OCI-LY7 (cell line): ENCODE results near the gene ABCB8. TPM values are rescaled to one million over a fixed set of nuclear protein-coding genes. Genes with fewer than 3 reads are reported as not detected.
A peak's percentile ranks its signal among the peaks of the same experiment; 100 is the strongest.

Experiments used
- BruUV-seq: library from RNA; stranded (reverse); fragments of 400-500 nt; replicated peaks from 2 replicates; lab custom pipeline; 2021; lab: Mats Ljungman, UMichigan
- CTCF ChIA-PET: fragments of 300-600 bp; sonication (Branson Sonifier 250); formaldehyde crosslinking; loops from one replicate; lab custom pipeline; 2022; ENCODE audit warnings: antibody characterized with exemption; ENCODE audit not compliant: unreplicated experiment; lab: Charles Lee
- POLR2A ChIA-PET: fragments of 300-600 bp; sonication (Branson Sonifier 250); formaldehyde crosslinking; loops from one replicate; lab custom pipeline; 2022; ENCODE audit warnings: antibody characterized with exemption; lab: Charles Lee
- DNase-seq: peaks from one replicate; pipeline ENCODE4 v3.0.0-alpha.2; 2015; ENCODE audit warnings: low spot score
- H2AFZ ChIP-seq: fragments of 200-600 bp; sonication (generic), shearing (Covaris generic); 2 replicates; pipeline ENCODE4 v1.6.1; 2014; ENCODE audit warnings: mild to moderate bottlenecking, antibody characterized with exemption, low read length, moderate library complexity
- H3K27ac ChIP-seq: fragments of 200-600 bp; sonication (generic); 2 replicates; pipeline ENCODE4 v1.5.1; 2014; ENCODE audit warnings: mixed run types, low read depth, mild to moderate bottlenecking, moderate library complexity, low read length, inconsistent platforms; ENCODE audit not compliant: poor library complexity, severe bottlenecking
- H3K36me3 ChIP-seq: fragments of 200-600 bp; sonication (generic); 2 replicates; pipeline ENCODE4 v1.6.1; 2014; ENCODE audit warnings: mild to moderate bottlenecking, antibody characterized with exemption, low read length, moderate library complexity, mixed read lengths; ENCODE audit not compliant: insufficient read depth
- H3K4me1 ChIP-seq: fragments of 200-600 bp; sonication (generic); 2 replicates; pipeline ENCODE4 v1.5.1; 2014; ENCODE audit warnings: mild to moderate bottlenecking, low read length; ENCODE audit not compliant: insufficient read depth, poor library complexity, severe bottlenecking
- H3K4me2 ChIP-seq: fragments of 200-600 bp; sonication (generic); 2 replicates; pipeline ENCODE4 v1.6.1; 2014; ENCODE audit warnings: mild to moderate bottlenecking, low read length
- H3K4me3 ChIP-seq: fragments of 200-600 bp; sonication (generic); 2 replicates; pipeline ENCODE4 v1.5.1; 2014; ENCODE audit warnings: mild to moderate bottlenecking, low read depth, low read length; ENCODE audit not compliant: poor library complexity, severe bottlenecking
- H3K79me2 ChIP-seq: fragments of 200-600 bp; sonication (generic); 2 replicates; pipeline ENCODE4 v1.6.1; 2016; ENCODE audit warnings: low read depth, mild to moderate bottlenecking, low read length, moderate library complexity, mixed read lengths; ENCODE audit not compliant: insufficient read depth
- H3K9me2 ChIP-seq: fragments of 200-600 bp; sonication (generic); 2 replicates; pipeline ENCODE4 v1.6.1; 2016; ENCODE audit warnings: mild to moderate bottlenecking, low read length, mixed read lengths; ENCODE audit not compliant: insufficient read depth
- H3K9me3 ChIP-seq: fragments of 200-600 bp; sonication (generic); 2 replicates; pipeline ENCODE4 v1.6.1; 2014; ENCODE audit warnings: mild to moderate bottlenecking, mixed run types, low read length, mixed read lengths
- H4K20me1 ChIP-seq: fragments of 200-600 bp; sonication (generic); 2 replicates; pipeline ENCODE4 v1.6.1; 2014; ENCODE audit warnings: mild to moderate bottlenecking, antibody characterized with exemption, low read length, moderate library complexity, mixed read lengths; ENCODE audit not compliant: insufficient read depth
- CTCF ChIP-seq: fragments of 200-600 bp; sonication (generic); conservative IDR thresholded peaks from 2 replicates; pipeline ENCODE4 v1.5.1; 2014; ENCODE audit warnings: mild to moderate bottlenecking, antibody characterized with exemption, low read length, moderate library complexity, mixed read lengths
- EZH2phosphoT487 ChIP-seq: fragments of 200-600 bp; sonication (generic); IDR thresholded peaks from 2 replicates; pipeline ENCODE4 v1.6.1; 2018; ENCODE audit warnings: low read depth, borderline replicate concordance, mild to moderate bottlenecking, mixed run types, antibody characterized with exemption, low read length, moderate library complexity, mixed read lengths
- intact Hi-C: fragments of 100-400 bp; cut with micrococcal nuclease; formaldehyde crosslinking; loops from one replicate; pipeline ENCODE4 v1.10.0; 2022; ENCODE audit not compliant: unreplicated experiment
- total RNA-seq, 2 experiments: library from RNA; depleted of rRNA in 1 of 2; stranded (reverse); fragments of >200 nt in 1 of 2; shearing (Covaris generic) in 1 of 2; gene quantifications; 2 replicates each; pipeline ENCODE4 v1.2.3, GENCODE V29; 2014 to 2022

Gene ABCB8
- total RNA-seq, 2 experiments from 2014 or later: 32.0 to 64.7 TPM

- no peaks in the 10 kb centered on the region for H3K9me2 ChIP-seq
- no peaks in the 10 kb centered on the region for H3K36me3 ChIP-seq
- intact Hi-C loops: loop anchor here (5.0 kb wide), 1 partner anchor 44 kb away; no protein-coding TSS in a partner anchor
- no peak overlapping the region for H3K4me3 ChIP-seq
- H3K4me2 ChIP-seq: no peak overlapping the region
- peaks cover 7% of the 10 kb centered on the region for H3K4me1 ChIP-seq
- H4K20me1 ChIP-seq: no peaks in the 10 kb centered on the region
- H3K79me2 ChIP-seq: no peaks in the 10 kb centered on the region
- H2AFZ ChIP-seq: no peak overlapping the region
- no peaks in the 10 kb centered on the region for H3K9me3 ChIP-seq
- no TSS peak for BruUV-seq
- DNase-seq: no peak
- no peak for TF ChIP-seq CTCF
- TF ChIP-seq EZH2phosphoT487: no peak
- no peak overlapping the region for H3K27ac ChIP-seq
- CTCF ChIA-PET: no interaction called here
- POLR2A ChIA-PET: no interaction called here
Measured at GRCh38 chr7:151006590-151007300, 21.5 kb upstream of the ABCB8 start.

DNA sequence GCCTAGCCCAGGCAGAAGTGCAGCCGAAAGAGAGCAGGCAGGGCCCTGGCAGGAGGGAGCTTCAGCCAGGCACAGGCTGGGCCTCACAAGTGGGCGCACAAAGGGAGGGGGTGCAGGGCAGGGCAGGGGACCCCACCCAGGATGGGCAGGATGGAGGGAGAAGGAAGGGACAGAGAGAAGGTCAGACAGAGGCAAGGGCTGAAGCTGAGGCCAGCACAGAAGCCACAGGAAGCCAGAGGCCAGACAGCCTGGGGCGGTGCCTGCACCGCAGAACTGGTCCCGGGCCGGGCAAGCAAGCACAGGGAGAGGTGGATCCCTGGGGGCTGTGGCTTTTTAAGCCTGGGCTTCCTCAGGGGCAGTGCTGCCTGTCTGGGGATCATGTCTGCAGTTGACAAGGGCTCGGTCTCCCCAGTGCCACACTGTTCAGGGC lies 20.8 kb upstream of the ABCB8 start:
- no peaks in the 10 kb centered on the region for H3K36me3 ChIP-seq
- DNase-seq: no peak
- no peaks in the 10 kb centered on the region for H3K9me2 ChIP-seq
- POLR2A ChIA-PET: interaction anchor here (1.1 kb wide), 1 partner anchor 34 kb away, joined by 3 read pairs; no protein-coding TSS in a partner anchor
- TF ChIP-seq EZH2phosphoT487 (no peak), CTCF (no peak)
- H3K4me1 ChIP-seq: peaks cover 7% of the 10 kb centered on the region
- H2AFZ ChIP-seq: no peak overlapping the region
- intact Hi-C loops: loop anchor here (5.0 kb wide), 1 partner anchor 45 kb away; no protein-coding TSS in a partner anchor
- no peak overlapping the region for H3K27ac ChIP-seq
- no peaks in the 10 kb centered on the region for H4K20me1 ChIP-seq
- no peak overlapping the region for H3K4me3 ChIP-seq
- CTCF ChIA-PET: interaction anchor here (1.0 kb wide), 1 partner anchor 116 kb away, joined by 3 read pairs; no protein-coding TSS in a partner anchor
- no TSS peak for BruUV-seq
- no peaks in the 10 kb centered on the region for H3K79me2 ChIP-seq
- H3K4me2 ChIP-seq: no peak overlapping the region
- H3K9me3 ChIP-seq: no peaks in the 10 kb centered on the region

DNA sequence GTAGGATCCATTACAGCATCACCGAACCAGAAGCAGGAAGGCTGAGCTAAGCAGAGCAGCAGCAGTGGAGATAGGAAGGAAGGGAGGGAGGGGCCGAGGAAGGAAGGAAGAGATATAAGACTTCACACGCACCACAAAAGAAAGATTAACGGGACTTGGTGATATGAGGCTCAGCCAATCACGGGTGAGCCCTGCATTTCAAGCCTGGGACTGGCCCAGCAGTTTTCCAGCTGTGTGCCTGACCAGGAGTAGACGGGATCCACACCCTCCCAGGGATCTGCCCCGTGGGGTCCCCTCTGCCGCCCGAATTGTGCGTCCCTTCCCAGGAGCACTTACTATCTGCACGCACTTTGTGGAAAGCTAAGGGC lies 20.1 kb upstream of the ABCB8 start:
- intact Hi-C loops: loop anchor here (5.0 kb wide), 1 partner anchor 46 kb away; no protein-coding TSS in a partner anchor
- no peaks in the 10 kb centered on the region for H3K9me2 ChIP-seq
- H3K79me2 ChIP-seq: no peaks in the 10 kb centered on the region
- H3K4me3 ChIP-seq: peak overlapping the region; percentile 42
- no peak for DNase-seq
- no peaks in the 10 kb centered on the region for H4K20me1 ChIP-seq
- ChIA-PET CTCF (interaction anchor here (1.0 to 1.4 kb wide), 2 partner anchors 10 to 117 kb away, joined by 3 read pairs; no protein-coding TSS in a partner anchor), POLR2A (interaction anchor here (1.1 kb wide), 1 partner anchor 34 kb away, joined by 3 read pairs; no protein-coding TSS in a partner anchor)
- peak overlapping the region; percentile 48 for H3K4me2 ChIP-seq
- peak overlapping the region; percentile 57; the same call in 1 of the 2 replicates for H2AFZ ChIP-seq
- no TSS peak for BruUV-seq
- TF ChIP-seq EZH2phosphoT487: no peak
- no peak for TF ChIP-seq CTCF
- no peak overlapping the region for H3K27ac ChIP-seq
- peaks cover 7% of the 10 kb centered on the region for H3K4me1 ChIP-seq
- H3K9me3 ChIP-seq: no peaks in the 10 kb centered on the region
- H3K36me3 ChIP-seq: no peaks in the 10 kb centered on the region
